ENCODE data around the gene ALDH8A1.

ALDH8A1 gene

GRCh38 chr6:134982161-134982560 lies 32.3 kb upstream of the ALDH8A1 start:
- H3K79me2 ChIP-seq (ENCODE audit: insufficient read depth, low read length), result no peaks in the 10 kb centered on the region
- no peak overlapping the region for H3K9ac ChIP-seq (ENCODE audit: low read length)
- no peaks in the 10 kb centered on the region for H3K9me2 ChIP-seq (replicated peaks; ENCODE audit: insufficient read depth, low read length)
- no peaks in the 10 kb centered on the region for H3K9me3 ChIP-seq (ENCODE audit: insufficient read depth, low read length)
- no peaks in the 10 kb centered on the region for H4K20me1 ChIP-seq (ENCODE audit: low read depth, low read length)
- H3K27ac ChIP-seq (ENCODE audit: low read depth, low read length), result no peak overlapping the region
- H2AFZ ChIP-seq (ENCODE audit: low read depth, low read length, severe bottlenecking), result no peak overlapping the region
- peaks cover 38% of the 10 kb centered on the region; the same call in 1 of the 2 replicates for H3K36me3 ChIP-seq (ENCODE audit: low read length)
- H3K4me2 ChIP-seq (ENCODE audit: low read depth, low read length, poor library complexity, severe bottlenecking), result no peak overlapping the region
- H3K4me3 ChIP-seq (ENCODE audit: insufficient read depth, low read length, poor library complexity, severe bottlenecking), result no peak overlapping the region
- no peaks in the 10 kb centered on the region for H3F3A ChIP-seq (ENCODE audit: insufficient read depth)
- H3K27me3 ChIP-seq (ENCODE audit: low read length), result no peaks in the 10 kb centered on the region
- TF ChIP-seq CTCF (IDR thresholded peaks at IDR 0.05; ENCODE audit: insufficient read depth, low read length, poor library complexity, severe bottlenecking) (no peak), EZH2phosphoT487 (conservative IDR thresholded peaks at IDR 0.05; ENCODE audit: low read length) (no peak)

GRCh38 chr6:134980846-134981245 lies 30.9 kb upstream of the ALDH8A1 start:
- H3F3A ChIP-seq (ENCODE audit: insufficient read depth), result no peaks in the 10 kb centered on the region
- no peak overlapping the region for H2AFZ ChIP-seq (ENCODE audit: low read depth, low read length, severe bottlenecking)
- no peak overlapping the region for H3K4me3 ChIP-seq (ENCODE audit: insufficient read depth, low read length, poor library complexity, severe bottlenecking)
- no peak overlapping the region for H3K4me2 ChIP-seq (ENCODE audit: low read depth, low read length, poor library complexity, severe bottlenecking)
- H3K9ac ChIP-seq (ENCODE audit: low read length), result no peak overlapping the region
- no peaks in the 10 kb centered on the region for H3K27me3 ChIP-seq (ENCODE audit: low read length)
- peaks cover 37% of the 10 kb centered on the region; the same call in 1 of the 2 replicates for H3K36me3 ChIP-seq (ENCODE audit: low read length)
- no peaks in the 10 kb centered on the region for H3K79me2 ChIP-seq (ENCODE audit: insufficient read depth, low read length)
- no peaks in the 10 kb centered on the region for H4K20me1 ChIP-seq (ENCODE audit: low read depth, low read length)
- no peaks in the 10 kb centered on the region for H3K9me2 ChIP-seq (replicated peaks; ENCODE audit: insufficient read depth, low read length)
- H3K9me3 ChIP-seq (ENCODE audit: insufficient read depth, low read length), result no peaks in the 10 kb centered on the region
- H3K27ac ChIP-seq (ENCODE audit: low read depth, low read length), result no peak overlapping the region
- no peak for TF ChIP-seq CTCF (IDR thresholded peaks at IDR 0.05; ENCODE audit: insufficient read depth, low read length, poor library complexity, severe bottlenecking)
- no peak for TF ChIP-seq EZH2phosphoT487 (conservative IDR thresholded peaks at IDR 0.05; ENCODE audit: low read length)

- no peaks in the 10 kb centered on the region for H3K9me3 ChIP-seq (ENCODE audit: insufficient read depth, low read length)
- H3K27ac ChIP-seq (ENCODE audit: low read depth, low read length), result no peak overlapping the region
- H2AFZ ChIP-seq (ENCODE audit: low read depth, low read length, severe bottlenecking), result no peak overlapping the region
- no peak overlapping the region for H3K4me3 ChIP-seq (ENCODE audit: insufficient read depth, low read length, poor library complexity, severe bottlenecking)
- no peak overlapping the region for H3K4me2 ChIP-seq (ENCODE audit: low read depth, low read length, poor library complexity, severe bottlenecking)
- no peaks in the 10 kb centered on the region for H3K27me3 ChIP-seq (ENCODE audit: low read length)
- no peak for TF ChIP-seq EZH2phosphoT487 (conservative IDR thresholded peaks at IDR 0.05; ENCODE audit: low read length)
- no peak for TF ChIP-seq CTCF (IDR thresholded peaks at IDR 0.05; ENCODE audit: insufficient read depth, low read length, poor library complexity, severe bottlenecking)
- H3K9ac ChIP-seq (ENCODE audit: low read length), result no peak overlapping the region
- H3K36me3 ChIP-seq (ENCODE audit: low read length), result peaks cover 27% of the 10 kb centered on the region; the same call in 1 of the 2 replicates
- H4K20me1 ChIP-seq (ENCODE audit: low read depth, low read length), result no peaks in the 10 kb centered on the region
- H3F3A ChIP-seq (ENCODE audit: insufficient read depth), result no peaks in the 10 kb centered on the region
- no peaks in the 10 kb centered on the region for H3K9me2 ChIP-seq (replicated peaks; ENCODE audit: insufficient read depth, low read length)
- no peaks in the 10 kb centered on the region for H3K79me2 ChIP-seq (ENCODE audit: insufficient read depth, low read length)
These were observed 29.2 kb upstream of the ALDH8A1 start for GRCh38 chr6:134979142-134979541.

Measured in SU-DHL-6 (cell line).